GM10266 (cell line): ENCODE data around the gene MAEA.
A peak's percentile ranks its signal among the peaks of the same experiment; 100 is the strongest.
"Not testable (repeated sequence)": the region's sequence is repeated elsewhere in the genome, so short reads cannot be mapped to it uniquely, and the experiment has no call there.

Experiments used
- DNase-seq: peaks from one replicate; pipeline ENCODE4 v3.0.0; 2012; ENCODE audit errors: extremely low spot score
- CTCF ChIP-seq: IDR thresholded peaks from 2 replicates; pipeline ENCODE4 v1.5.1; 2012; ENCODE audit warnings: mild to moderate bottlenecking, low read depth; ENCODE audit not compliant: control insufficient read depth, insufficient read depth; ENCODE audit errors: missing control alignments

The MAEA gene

DNA sequence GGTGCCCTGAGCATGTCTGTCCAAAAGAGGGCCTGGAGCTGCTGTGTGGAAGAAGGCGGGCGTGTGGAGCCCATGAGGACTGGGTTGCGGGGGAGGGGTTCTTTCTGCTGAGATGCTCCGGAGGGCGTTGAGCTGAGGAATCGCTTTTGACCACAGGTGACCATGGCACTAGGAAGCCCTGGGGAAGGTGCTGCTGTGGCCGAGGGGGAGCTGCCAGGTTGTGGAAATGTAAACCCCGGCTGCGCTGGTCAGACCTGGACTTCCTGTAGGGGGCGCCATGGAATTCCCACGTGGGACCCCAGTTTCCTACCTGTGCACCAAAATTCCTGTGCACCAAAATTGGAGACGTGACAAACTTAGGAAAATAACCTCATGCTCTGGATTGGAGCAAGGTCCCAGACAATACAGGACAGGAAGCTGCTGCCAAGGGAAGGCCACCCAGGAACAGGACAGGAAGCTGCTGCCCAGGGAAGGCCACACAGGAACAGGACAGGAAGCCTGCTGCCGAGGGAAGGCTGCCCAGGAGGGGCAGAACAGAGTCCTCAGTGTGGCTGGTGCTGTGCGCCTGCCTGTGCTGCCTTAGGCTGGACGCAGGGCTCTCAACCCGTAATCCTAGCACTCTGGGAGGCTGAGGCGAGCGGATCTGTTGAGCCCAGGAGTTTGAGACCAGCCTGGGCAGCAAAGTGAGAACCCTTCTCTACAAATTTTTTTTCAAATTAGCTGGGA lies 29.0 kb downstream of the MAEA start:
- TF ChIP-seq CTCF = peak; percentile 41
- no peak for DNase-seq

DNA sequence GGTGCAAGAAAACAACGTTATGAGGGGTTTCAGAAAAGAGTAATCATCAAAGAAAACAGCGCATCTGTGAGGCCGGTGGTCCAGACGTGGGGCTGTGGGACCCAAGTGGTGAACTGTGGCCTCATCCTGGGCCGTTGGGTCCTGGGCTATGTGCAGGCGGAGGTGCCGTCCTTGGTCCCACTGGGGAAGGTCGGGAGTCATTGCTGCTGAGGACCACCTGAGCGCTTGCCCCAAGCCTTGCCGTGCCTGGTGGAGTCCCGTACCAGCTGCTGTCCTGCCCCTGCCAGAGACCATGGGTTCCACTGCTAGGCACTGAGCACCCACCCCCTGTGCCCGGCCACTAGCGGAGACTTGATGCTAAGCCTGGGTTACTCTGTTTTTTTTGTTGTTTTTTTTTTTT lies 31.8 kb downstream of the MAEA start:
- no peak for TF ChIP-seq CTCF
- no peak for DNase-seq

- no peak for TF ChIP-seq CTCF
- no peak for DNase-seq
Measured at GRCh38 chr4:1321946-1322650, 32.4 kb downstream of the MAEA start.

GRCh38 chr4:1323280-1323634 lies 33.6 kb downstream of the MAEA start:
- DNase-seq = no peak
- no peak for TF ChIP-seq CTCF

GRCh38 chr4:1323635-1324442 lies 34.1 kb downstream of the MAEA start:
- DNase-seq = no peak
- TF ChIP-seq CTCF = no peak

DNA sequence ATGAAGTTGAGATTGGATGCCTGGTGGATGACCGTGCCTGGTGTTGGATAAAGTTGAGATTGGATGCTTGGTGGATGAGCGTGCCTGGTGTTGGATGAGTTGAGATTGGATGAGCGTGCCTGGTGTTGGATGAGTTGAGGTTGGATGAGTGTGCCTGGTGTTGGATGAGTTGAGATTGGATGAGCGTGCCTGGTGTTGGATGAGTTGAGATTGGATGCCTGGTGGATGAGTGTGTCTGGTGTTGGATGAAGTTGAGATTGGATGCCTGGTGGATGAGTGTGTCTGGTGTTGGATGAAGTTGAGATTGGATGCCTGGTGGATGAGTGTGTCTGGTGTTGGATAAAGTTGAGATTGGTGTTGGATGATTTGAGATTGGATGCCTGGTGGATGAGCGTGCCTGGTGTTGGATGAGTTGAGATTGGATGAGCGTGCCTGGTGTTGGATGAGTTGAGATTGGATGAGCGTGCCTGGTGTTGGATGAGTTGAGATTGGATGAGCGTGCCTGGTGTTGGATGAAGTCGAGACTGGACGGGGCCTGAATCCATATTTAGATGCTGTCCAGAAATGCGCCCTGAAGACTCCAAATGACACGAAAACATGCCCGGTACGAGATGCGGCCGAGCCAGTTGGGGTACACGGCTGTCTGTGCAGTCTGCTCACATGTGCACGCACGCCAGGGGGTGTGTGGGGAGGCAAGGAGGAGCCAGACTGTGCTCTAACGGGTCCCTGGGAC lies 34.9 kb downstream of the MAEA start:
- not testable (repeated sequence) for DNase-seq

- no peak for TF ChIP-seq CTCF
- DNase-seq = no peak
Measured at GRCh38 chr4:1325176-1325480, 35.4 kb downstream of the MAEA start.
